Stimulated activated naive B cell treated with anti-CD40 and anti-IgM and Interleukin-4, amounts not matched to agents 10 μg/mL and 1 μg/mL and 100 μg/mL, for 72 hours (primary cell): Measurements from ENCODE around the gene NCK1.
"Not testable (repeated sequence)": the region's sequence is repeated elsewhere in the genome, so short reads cannot be mapped to it uniquely, and the experiment has no call there.

Experiments
- ATAC-seq, 2 donors: fragments of 150-1000 bp; cut with Tn5 transposase; replicated peaks; 2 replicates each; pipeline ENCODE4 v1.10.0; 2021; ENCODE audit warnings: moderate library complexity in 1 of 2
- DNase-seq: peaks from one replicate; pipeline ENCODE4 v3.0.0; 2021
- H3K27ac Mint-ChIP-seq: one replicate; pipeline ENCODE4 v1.8.0; 2022; ENCODE audit warnings: mild to moderate bottlenecking, mixed read lengths
- H3K27me3 Mint-ChIP-seq, 2 donors: one replicate each; pipeline ENCODE4 v1.8.0; 2022; ENCODE audit warnings: mixed read lengths in 2 of 2
- H3K36me3 Mint-ChIP-seq, 2 donors: one replicate each; pipeline ENCODE4 v1.8.0; 2022; ENCODE audit warnings: mixed read lengths in 2 of 2, mild to moderate bottlenecking in 1 of 2
- H3K4me1 Mint-ChIP-seq, 2 donors: one replicate each; pipeline ENCODE4 v1.8.0; 2022; ENCODE audit warnings: mixed read lengths in 2 of 2, mild to moderate bottlenecking in 1 of 2
- H3K4me3 Mint-ChIP-seq, 2 donors: one replicate each; pipeline ENCODE4 v1.8.0; 2022; ENCODE audit warnings: mild to moderate bottlenecking in 2 of 2, mixed read lengths in 2 of 2, moderate library complexity in 1 of 2
- H3K9me3 Mint-ChIP-seq, 2 donors: one replicate each; pipeline ENCODE4 v1.8.0; 2022; ENCODE audit warnings: mixed read lengths in 2 of 2, mild to moderate bottlenecking in 1 of 2

NCK1 gene

GRCh38 chr3:136885357-136886213 lies 23.6 kb downstream of the NCK1 start:
- Mint-ChIP-seq H3K4me3 (no peak overlapping the region), H3K4me1 (peaks cover 27 to 62% of the 10 kb centered on the region in 2 donors), H3K27ac (peak overlapping the region; percentile 22), H3K9me3 (peaks cover 3 to 4% of the 10 kb centered on the region in 2 donors), H3K27me3 (no peaks in the 10 kb centered on the region), H3K36me3 (peaks cover 14 to 33% of the 10 kb centered on the region in 2 donors)
- peak; percentile 34 to 53 for ATAC-seq
- no peak for DNase-seq

DNA sequence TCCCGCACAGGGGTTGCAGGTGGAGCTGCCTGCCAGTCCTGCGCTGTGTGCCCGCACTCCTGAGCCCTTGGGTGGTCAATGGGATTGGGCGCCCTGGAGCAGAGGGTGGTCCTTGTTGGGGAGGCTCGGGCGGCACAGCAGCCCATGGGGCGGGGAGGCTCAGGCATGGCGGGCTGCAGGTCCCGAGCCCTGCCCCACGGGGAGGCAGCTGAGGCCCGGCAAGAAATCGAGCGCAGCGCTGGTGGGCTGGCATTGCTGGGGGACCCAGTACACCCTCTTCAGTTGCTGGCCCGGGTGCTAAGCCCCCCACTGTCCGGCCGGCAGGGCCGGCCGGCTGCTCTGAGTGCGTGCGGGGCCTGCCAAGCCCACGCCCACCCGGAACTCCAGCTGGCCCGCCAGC lies 27.9 kb downstream of the NCK1 start:
- Mint-ChIP-seq H3K27ac (no peak overlapping the region), H3K36me3 (peaks cover 30 to 54% of the 10 kb centered on the region in 2 donors), H3K4me1 (peaks cover 29 to 57% of the 10 kb centered on the region in 2 donors)

DNA sequence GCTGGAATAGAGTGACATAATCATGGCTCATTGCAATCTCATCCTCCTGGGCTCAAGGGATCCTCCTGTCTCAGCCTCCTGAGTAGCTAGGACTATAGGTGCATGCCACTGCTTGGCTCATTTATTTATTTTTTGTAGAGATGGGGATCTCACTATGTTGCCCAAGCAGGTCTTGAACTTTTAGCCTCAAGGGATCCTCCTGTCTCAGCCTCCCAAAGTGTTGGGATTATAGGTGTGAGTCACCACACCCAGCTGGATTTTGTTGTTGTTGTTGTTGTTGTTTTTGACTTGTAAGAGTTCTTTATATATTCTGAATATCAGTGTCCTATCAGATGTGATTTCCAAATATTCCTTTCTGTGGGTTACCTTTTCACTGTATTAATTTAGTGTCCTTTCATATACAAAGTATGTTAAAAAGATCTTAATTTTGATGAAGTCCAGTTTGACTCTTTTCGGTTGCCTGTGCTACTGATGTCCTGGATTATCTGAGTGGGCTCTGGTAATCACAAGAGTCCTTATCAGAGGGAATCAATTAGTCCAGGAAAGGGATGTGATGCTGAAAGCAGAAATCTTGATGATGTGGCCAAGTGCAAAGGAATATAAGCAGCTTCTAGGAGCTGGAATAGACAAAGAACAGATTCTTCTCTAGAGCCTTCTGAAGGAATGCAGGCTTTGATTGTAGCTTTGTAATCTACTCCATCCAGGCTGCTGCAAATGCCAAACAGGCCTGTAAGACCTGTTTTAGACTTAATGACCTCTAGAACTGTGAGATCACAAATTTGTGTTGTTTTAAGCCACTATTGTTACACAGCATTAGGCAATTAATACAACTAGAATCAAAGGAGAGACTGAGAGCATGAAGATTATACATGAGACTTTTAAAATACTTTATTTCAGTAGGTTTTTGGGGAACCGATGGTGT lies 30.2 kb downstream of the NCK1 start:
- Mint-ChIP-seq H3K4me1 (peaks cover 27 to 46% of the 10 kb centered on the region in 2 donors), H3K4me3 (no peak overlapping the region), H3K27ac (no peak overlapping the region), H3K27me3 (no peaks in the 10 kb centered on the region), H3K36me3 (peaks cover 33 to 57% of the 10 kb centered on the region in 2 donors), H3K9me3 (peaks cover 4 to 7% of the 10 kb centered on the region in 2 donors)
- ATAC-seq (no peak), DNase-seq (no peak)

More for the DNA sequence above, 27.9 kb downstream of the NCK1 start:
- Mint-ChIP-seq H3K27me3 (no peaks in the 10 kb centered on the region), H3K4me3 (no peak overlapping the region), H3K9me3 (peaks cover 4 to 7% of the 10 kb centered on the region in 2 donors)
- ATAC-seq (no peak), DNase-seq (no peak)

DNA sequence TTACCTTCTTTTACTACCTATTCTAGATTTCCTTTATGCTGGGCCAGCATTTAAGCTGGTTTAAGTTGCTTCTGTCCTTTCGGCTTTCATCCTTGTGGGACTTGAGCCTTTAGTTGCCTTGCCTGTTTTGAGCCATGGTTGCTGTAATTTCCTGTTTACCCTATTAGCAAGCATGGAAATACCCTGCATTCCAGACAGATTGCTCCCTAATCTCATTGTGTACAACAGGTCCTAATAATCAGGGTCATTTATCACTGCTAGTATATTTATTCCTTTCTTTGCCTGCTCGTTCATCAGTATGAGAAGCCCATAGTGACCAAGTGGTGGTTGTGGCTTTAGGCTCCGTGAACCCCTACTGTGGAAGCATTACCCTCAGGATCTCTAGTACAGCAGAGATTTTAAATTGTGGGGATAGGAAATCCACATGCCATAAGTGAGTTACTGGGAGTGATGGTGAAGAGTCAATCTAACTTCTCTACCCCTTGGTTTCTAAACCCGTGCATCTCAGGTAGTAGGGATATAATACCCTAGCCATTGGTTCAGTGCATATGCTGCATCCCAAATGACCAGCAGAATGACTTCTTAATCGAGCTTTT lies 31.9 kb downstream of the NCK1 start:
- no peak for ATAC-seq
- H3K36me3 Mint-ChIP-seq = peaks cover 31 to 49% of the 10 kb centered on the region in 2 donors
- H3K4me3 Mint-ChIP-seq = no peak overlapping the region
- H3K27me3 Mint-ChIP-seq = no peaks in the 10 kb centered on the region
- no peak overlapping the region for H3K27ac Mint-ChIP-seq
- H3K4me1 Mint-ChIP-seq = peaks cover 28 to 60% of the 10 kb centered on the region in 2 donors
- H3K9me3 Mint-ChIP-seq = peaks cover 4 to 7% of the 10 kb centered on the region in 2 donors
- no peak for DNase-seq

DNA sequence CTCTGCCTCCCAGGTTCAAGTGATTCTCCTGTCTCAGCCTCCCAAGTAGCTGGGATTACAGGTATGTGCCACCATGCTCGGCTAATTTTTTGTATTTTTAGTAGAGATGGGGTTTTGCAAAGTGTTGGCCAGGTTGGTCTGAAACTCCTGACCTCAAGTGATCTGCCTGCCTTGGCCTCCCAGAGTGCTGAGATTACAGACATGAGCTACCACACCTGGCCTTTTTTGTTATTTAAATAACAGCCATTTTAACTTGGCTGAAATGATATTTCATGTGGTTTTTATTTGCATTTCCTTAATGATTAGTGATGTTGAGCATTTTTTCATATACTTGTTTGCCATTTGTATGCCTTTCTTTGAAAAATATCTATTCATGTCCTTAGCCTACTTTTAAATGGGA lies 35.2 kb downstream of the NCK1 start:
- H3K4me1 Mint-ChIP-seq = peaks cover 49 to 79% of the 10 kb centered on the region in 2 donors
- H3K27me3 Mint-ChIP-seq, H3K4me3 Mint-ChIP-seq, ATAC-seq, H3K27ac Mint-ChIP-seq, DNase-seq, H3K9me3 Mint-ChIP-seq: not testable (repeated sequence)
- H3K36me3 Mint-ChIP-seq = peaks cover 27 to 50% of the 10 kb centered on the region in 2 donors

DNA sequence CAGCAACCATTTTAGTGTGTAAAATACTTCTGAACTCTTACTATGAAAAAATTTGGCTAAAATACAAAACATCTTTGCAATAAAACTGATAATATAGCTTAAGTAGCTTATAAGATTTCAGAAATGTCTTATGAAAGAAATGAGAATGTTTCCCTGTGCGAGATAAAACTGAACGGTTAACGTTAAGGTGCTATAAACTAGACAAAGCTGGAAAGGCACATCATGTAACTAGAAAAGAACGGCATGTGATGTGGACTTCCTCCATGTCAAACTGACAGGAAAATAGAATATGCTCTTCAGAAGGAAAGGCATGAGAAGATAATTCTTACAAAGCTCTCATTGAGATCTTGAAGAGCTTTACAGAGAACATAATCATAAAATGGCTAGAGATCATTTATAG lies 36.5 kb downstream of the NCK1 start:
- peaks cover 30 to 48% of the 10 kb centered on the region in 2 donors for H3K36me3 Mint-ChIP-seq
- H3K27me3 Mint-ChIP-seq = no peaks in the 10 kb centered on the region
- H3K27ac Mint-ChIP-seq = no peak overlapping the region
- peaks cover 48 to 77% of the 10 kb centered on the region in 2 donors for H3K4me1 Mint-ChIP-seq
- no peak overlapping the region for H3K4me3 Mint-ChIP-seq
- DNase-seq (no peak), ATAC-seq (no peak)
- peaks cover 7 to 10% of the 10 kb centered on the region in 2 donors for H3K9me3 Mint-ChIP-seq

GRCh38 chr3:136898954-136899353 lies 36.9 kb downstream of the NCK1 start:
- DNase-seq = no peak
- Mint-ChIP-seq H3K4me1 (peaks cover 47 to 73% of the 10 kb centered on the region in 2 donors), H3K4me3 (no peak overlapping the region), H3K27me3 (no peaks in the 10 kb centered on the region), H3K27ac (no peak overlapping the region), H3K36me3 (peaks cover 33 to 48% of the 10 kb centered on the region in 2 donors), H3K9me3 (peaks cover 10 to 11% of the 10 kb centered on the region in 2 donors)
- no peak for ATAC-seq

DNA sequence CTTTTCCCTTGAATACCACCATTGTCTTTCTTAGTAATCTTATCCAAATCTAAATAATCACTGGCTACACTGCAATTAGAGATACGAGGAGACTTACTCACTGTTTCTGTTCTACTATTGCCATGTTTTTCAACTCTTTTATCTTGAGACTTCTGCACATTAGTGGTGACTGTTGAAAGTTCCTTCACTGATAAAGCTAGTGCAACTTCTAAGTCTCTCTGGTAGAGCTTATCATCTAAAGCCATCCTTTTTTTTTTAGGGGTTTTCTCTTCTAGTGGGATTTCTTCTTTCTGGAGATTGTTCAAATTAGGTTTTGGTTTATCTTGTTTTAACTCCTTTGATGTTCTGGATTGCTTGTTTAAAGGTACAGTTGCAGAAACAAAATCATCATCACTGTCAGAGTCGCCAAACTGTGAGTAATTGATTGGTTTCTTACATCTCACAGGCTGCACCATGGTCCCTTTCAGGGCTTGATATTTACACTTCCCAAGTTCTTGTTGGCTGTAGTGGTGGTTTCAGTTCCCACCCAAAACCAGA lies 37.7 kb downstream of the NCK1 start:
- H3K4me3 Mint-ChIP-seq = no peak overlapping the region

GRCh38 chr3:136900694-136901093 lies 38.7 kb downstream of the NCK1 start:
- peaks cover 41 to 57% of the 10 kb centered on the region in 2 donors for H3K36me3 Mint-ChIP-seq
- peaks cover 10 to 11% of the 10 kb centered on the region in 2 donors for H3K9me3 Mint-ChIP-seq
- DNase-seq, H3K27me3 Mint-ChIP-seq: not testable (repeated sequence)
- ATAC-seq = peak; percentile 29 to 65
- H3K4me1 Mint-ChIP-seq = peaks cover 45 to 76% of the 10 kb centered on the region in 2 donors
- peak overlapping the region in 1 of 2 donors; percentile 30 for H3K4me3 Mint-ChIP-seq
- H3K27ac Mint-ChIP-seq = peak overlapping the region; percentile 47

More for the DNA sequence above, 37.7 kb downstream of the NCK1 start:
- Mint-ChIP-seq H3K9me3 (peaks cover 10 to 11% of the 10 kb centered on the region in 2 donors), H3K27ac (no peak overlapping the region), H3K36me3 (peaks cover 35 to 48% of the 10 kb centered on the region in 2 donors), H3K4me1 (peaks cover 45 to 69% of the 10 kb centered on the region in 2 donors), H3K27me3 (no peaks in the 10 kb centered on the region)
- ATAC-seq = no peak
- no peak for DNase-seq

- Mint-ChIP-seq H3K36me3 (peaks cover 42 to 59% of the 10 kb centered on the region in 2 donors), H3K4me1 (peaks cover 49 to 80% of the 10 kb centered on the region in 2 donors), H3K27me3 (no peaks in the 10 kb centered on the region)
Observed at GRCh38 chr3:136901391-136901790, 39.4 kb downstream of the NCK1 start.

DNA sequence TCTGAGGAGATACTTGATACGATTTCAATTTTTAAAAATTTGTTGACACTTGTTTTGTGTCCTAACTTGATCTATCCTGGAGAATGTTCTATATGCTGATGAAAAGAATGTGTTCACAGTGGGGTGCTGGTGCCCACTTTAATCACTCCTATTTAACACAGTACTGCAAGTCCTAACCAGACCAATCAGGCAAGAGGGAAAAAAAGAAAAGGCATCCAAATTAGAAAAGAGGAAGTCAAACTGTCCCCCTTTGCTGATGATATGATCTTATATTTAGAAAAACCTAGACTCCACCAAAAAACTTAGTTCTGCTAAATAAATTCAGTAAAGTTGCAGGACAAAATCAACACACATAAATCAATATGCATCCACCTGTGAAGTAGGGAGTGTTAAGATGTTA lies 40.5 kb downstream of the NCK1 start:
- ATAC-seq = peak; percentile 38 to 42
- DNase-seq, H3K27me3 Mint-ChIP-seq: not testable (repeated sequence)
- peak overlapping the region; percentile 53 for H3K27ac Mint-ChIP-seq
- peaks cover 57 to 82% of the 10 kb centered on the region in 2 donors for H3K4me1 Mint-ChIP-seq
- peaks cover 10 to 11% of the 10 kb centered on the region in 2 donors for H3K9me3 Mint-ChIP-seq
- peak overlapping the region in 1 of 2 donors; percentile 21 for H3K4me3 Mint-ChIP-seq
- H3K36me3 Mint-ChIP-seq = peaks cover 44 to 70% of the 10 kb centered on the region in 2 donors

More at GRCh38 chr3:136901391-136901790, 39.4 kb downstream of the NCK1 start:
- no peak overlapping the region for H3K4me3 Mint-ChIP-seq
- DNase-seq (no peak), ATAC-seq (no peak)
- H3K27ac Mint-ChIP-seq = peak overlapping the region; percentile 47
- H3K9me3 Mint-ChIP-seq = peaks cover 10 to 11% of the 10 kb centered on the region in 2 donors

DNA sequence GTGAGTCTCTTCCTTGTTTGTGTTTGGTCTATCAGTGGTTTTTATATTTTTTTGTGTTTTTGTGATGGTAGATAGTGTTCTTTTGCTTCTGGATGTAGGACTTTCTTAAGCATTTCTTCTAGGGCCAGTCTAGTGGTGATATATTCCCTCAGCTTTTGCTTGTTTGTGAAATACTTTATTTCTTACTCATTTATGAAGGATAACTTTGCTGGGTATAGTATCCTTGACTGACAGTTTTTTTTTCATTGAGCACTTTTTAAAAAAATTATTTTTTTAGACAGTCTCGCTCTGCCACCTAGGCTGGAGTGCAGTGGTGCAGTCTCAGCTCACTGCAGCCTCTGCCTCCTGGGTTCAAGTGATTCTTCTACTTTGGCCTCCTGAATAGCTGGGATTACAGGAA lies 41.9 kb downstream of the NCK1 start:
- Mint-ChIP-seq H3K36me3 (peaks cover 46 to 72% of the 10 kb centered on the region in 2 donors), H3K4me3 (no peak overlapping the region), H3K9me3 (peaks cover 11% of the 10 kb centered on the region in 2 donors), H3K27me3 (no peaks in the 10 kb centered on the region), H3K4me1 (peaks cover 65 to 80% of the 10 kb centered on the region in 2 donors), H3K27ac (peak overlapping the region; percentile 44)
- DNase-seq (no peak), ATAC-seq (no peak)

- Mint-ChIP-seq H3K27me3 (no peaks in the 10 kb centered on the region), H3K4me1 (peaks cover 62 to 81% of the 10 kb centered on the region in 2 donors), H3K27ac (no peak overlapping the region), H3K36me3 (peaks cover 42 to 64% of the 10 kb centered on the region in 2 donors), H3K9me3 (peaks cover 11% of the 10 kb centered on the region in 2 donors), H3K4me3 (no peak overlapping the region)
- no peak for ATAC-seq
- DNase-seq = no peak
Observed at GRCh38 chr3:136904746-136905145, 42.7 kb downstream of the NCK1 start.
